HEK293 (cell line): ENCODE results near the gene SYNDIG1.

Experiments
- CTCF ChIA-PET: fragments of 350-600 bp; formaldehyde crosslinking; extraction: SDS; loops from one replicate; lab custom pipeline; 2021; ENCODE audit warnings: antibody characterized with exemption; lab: Yijun Ruan, JAX
- POLR2A ChIA-PET: fragments of 300-600 bp; formaldehyde crosslinking; extraction: SDS; loops from one replicate; lab custom pipeline; 2020; ENCODE audit warnings: antibody characterized with exemption, inconsistent platforms; lab: Yijun Ruan, JAX
- H3K27ac ChIP-seq: fragments of 200-500 bp; sonication (Bioruptor generic); 2 replicates; pipeline ENCODE4 v1.5.1; 2014; ENCODE audit warnings: low read depth, low read length, control low read depth, inconsistent platforms; ENCODE audit errors: extremely low read depth
- H3K36me3 ChIP-seq, 2 experiments: fragments of 200-500 bp in 1 of 2; sonication (Bioruptor generic) in 1 of 2; 1 replicate in 1 of 2; 2 replicates in 1 of 2; pipeline ENCODE4 v1.5.1; 2014 to 2017; ENCODE audit warnings: inconsistent platforms in 2 of 2, low read length in 2 of 2; ENCODE audit not compliant: control insufficient read depth in 2 of 2, insufficient read depth in 1 of 2
- H3K4me1 ChIP-seq: fragments of 200-500 bp; sonication (Bioruptor generic); 2 replicates; pipeline ENCODE4 v1.5.1; 2014; ENCODE audit warnings: mild to moderate bottlenecking, low read length, inconsistent platforms; ENCODE audit not compliant: control insufficient read depth, insufficient read depth
- H3K4me3 ChIP-seq: 2 replicates; pipeline ENCODE4 v1.5.1; 2011; ENCODE audit warnings: low read depth, mild to moderate bottlenecking, control low read depth, low read length, moderate library complexity
- H3K9me3 ChIP-seq: fragments of 200-500 bp; sonication (Bioruptor generic); 2 replicates; pipeline ENCODE4 v1.5.1; 2014; ENCODE audit warnings: low read depth, low read length, inconsistent platforms; ENCODE audit not compliant: control insufficient read depth, insufficient read depth
- BCL11B ChIP-seq: fragments of 450-650 bp; formaldehyde crosslinking; IDR thresholded peaks from 2 replicates; pipeline ENCODE4 v1.5.1; 2016; ENCODE audit warnings: low read depth, missing biosample characterization, missing genetic modification characterization
- CTCF ChIP-seq: fragments of 450-650 bp; formaldehyde crosslinking; IDR thresholded peaks from 2 replicates; pipeline ENCODE4 v1.5.1; 2016; ENCODE audit warnings: missing biosample characterization, missing genetic modification characterization
- GLIS2 ChIP-seq: fragments of 450-650 bp; formaldehyde crosslinking; IDR thresholded peaks from 2 replicates; pipeline ENCODE4 v1.5.1; 2016; ENCODE audit warnings: missing biosample characterization, missing genetic modification characterization
- KLF17 ChIP-seq: fragments of 450-650 bp; formaldehyde crosslinking; IDR thresholded peaks from 2 replicates; pipeline ENCODE4 v1.5.1; 2016; ENCODE audit warnings: missing biosample characterization, missing genetic modification characterization
- KLF8 ChIP-seq: fragments of 450-650 bp; formaldehyde crosslinking; IDR thresholded peaks from 2 replicates; pipeline ENCODE4 v1.5.1; 2016; ENCODE audit warnings: missing biosample characterization, missing genetic modification characterization
- SCRT1 ChIP-seq: fragments of 450-650 bp; formaldehyde crosslinking; IDR thresholded peaks from 2 replicates; pipeline ENCODE4 v1.5.1; 2016; ENCODE audit warnings: missing biosample characterization, missing genetic modification characterization, borderline replicate concordance
- ZBTB7A ChIP-seq: fragments of 450-650 bp; formaldehyde crosslinking; IDR thresholded peaks from 2 replicates; pipeline ENCODE4 v1.5.1; 2016; ENCODE audit warnings: low read depth, missing biosample characterization, missing genetic modification characterization
- ZIC2 ChIP-seq: fragments of 450-650 bp; formaldehyde crosslinking; IDR thresholded peaks from 2 replicates; pipeline ENCODE4 v1.5.1; 2016; ENCODE audit warnings: missing biosample characterization, missing genetic modification characterization
- ZNF133 ChIP-seq: fragments of 450-650 bp; formaldehyde crosslinking; IDR thresholded peaks from 2 replicates; pipeline ENCODE4 v1.5.1; 2016; ENCODE audit warnings: missing biosample characterization, missing genetic modification characterization
- ZNF16 ChIP-seq: fragments of 450-650 bp; formaldehyde crosslinking; IDR thresholded peaks from 2 replicates; pipeline ENCODE4 v1.5.1; 2016; ENCODE audit warnings: low read depth, missing biosample characterization, missing genetic modification characterization
- ZNF169 ChIP-seq: fragments of 450-650 bp; formaldehyde crosslinking; IDR thresholded peaks from 2 replicates; pipeline ENCODE4 v1.5.1; 2016; ENCODE audit warnings: missing biosample characterization, missing genetic modification characterization
- ZNF423 ChIP-seq: fragments of 450-650 bp; formaldehyde crosslinking; IDR thresholded peaks from 2 replicates; pipeline ENCODE4 v1.5.1; 2016; ENCODE audit warnings: missing biosample characterization, missing genetic modification characterization
- ZNF555 ChIP-seq: fragments of 450-650 bp; formaldehyde crosslinking; conservative IDR thresholded peaks from 2 replicates; pipeline ENCODE4 v1.5.1; 2017; ENCODE audit warnings: missing biosample characterization, mild to moderate bottlenecking, missing genetic modification characterization, inconsistent platforms
- ZNF585B ChIP-seq: fragments of 450-650 bp; formaldehyde crosslinking; IDR thresholded peaks from 2 replicates; pipeline ENCODE4 v1.5.1; 2016; ENCODE audit warnings: missing biosample characterization, missing genetic modification characterization
- ZNF610 ChIP-seq: fragments of 450-650 bp; formaldehyde crosslinking; IDR thresholded peaks from 2 replicates; pipeline ENCODE4 v1.5.1; 2016; ENCODE audit warnings: missing biosample characterization, missing genetic modification characterization, borderline replicate concordance
- ZNF624 ChIP-seq: fragments of 450-650 bp; formaldehyde crosslinking; IDR thresholded peaks from 2 replicates; pipeline ENCODE4 v1.5.1; 2017; ENCODE audit warnings: missing biosample characterization, missing genetic modification characterization
- ZNF701 ChIP-seq: fragments of 450-650 bp; formaldehyde crosslinking; IDR thresholded peaks from 2 replicates; pipeline ENCODE4 v1.5.1; 2016; ENCODE audit warnings: missing biosample characterization, missing genetic modification characterization
- ZSCAN23 ChIP-seq: fragments of 450-650 bp; formaldehyde crosslinking; IDR thresholded peaks from 2 replicates; pipeline ENCODE4 v1.5.1; 2016; ENCODE audit warnings: missing biosample characterization, missing genetic modification characterization
- ZXDB ChIP-seq: fragments of 450-650 bp; formaldehyde crosslinking; IDR thresholded peaks from 2 replicates; pipeline ENCODE4 v1.5.1; 2016; ENCODE audit warnings: missing biosample characterization, missing genetic modification characterization
- TF ChIP-seq, protein P1 (sequence below): fragments of 450-650 bp; formaldehyde crosslinking; conservative IDR thresholded peaks from 2 replicates; pipeline ENCODE4 v1.5.1; 2016; ENCODE audit warnings: low read depth, missing biosample characterization, missing genetic modification characterization
- TF ChIP-seq, protein P2 (sequence below): fragments of 450-650 bp; formaldehyde crosslinking; IDR thresholded peaks from 2 replicates; pipeline ENCODE4 v1.5.1; 2016; ENCODE audit warnings: missing biosample characterization, missing genetic modification characterization
- TF ChIP-seq, protein P3 (sequence below): fragments of 450-650 bp; formaldehyde crosslinking; IDR thresholded peaks from 2 replicates; pipeline ENCODE4 v1.5.1; 2016; ENCODE audit warnings: missing biosample characterization, missing genetic modification characterization, low read depth

SYNDIG1 gene

DNA sequence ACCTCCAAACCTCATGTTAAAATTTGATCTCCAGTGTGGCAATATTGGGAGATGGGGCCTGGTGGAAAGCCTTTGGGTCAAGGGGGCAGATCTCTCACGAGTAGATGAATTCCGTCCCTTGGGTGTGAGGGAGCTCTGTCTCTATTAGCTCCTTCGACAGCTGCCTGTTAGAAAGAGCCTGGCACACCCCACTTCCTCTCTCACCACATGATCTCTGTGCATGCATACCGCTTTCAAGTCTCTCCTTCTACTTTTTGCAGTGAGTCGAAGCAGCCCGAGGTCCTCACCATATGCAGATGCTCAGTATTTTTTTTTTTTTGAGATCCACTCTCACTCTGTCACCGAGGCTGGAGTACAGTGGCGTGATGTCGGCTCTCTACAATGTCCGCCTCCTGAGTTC lies 176.9 kb downstream of the SYNDIG1 start (continued):
- TF ChIP-seq, protein P1, sequence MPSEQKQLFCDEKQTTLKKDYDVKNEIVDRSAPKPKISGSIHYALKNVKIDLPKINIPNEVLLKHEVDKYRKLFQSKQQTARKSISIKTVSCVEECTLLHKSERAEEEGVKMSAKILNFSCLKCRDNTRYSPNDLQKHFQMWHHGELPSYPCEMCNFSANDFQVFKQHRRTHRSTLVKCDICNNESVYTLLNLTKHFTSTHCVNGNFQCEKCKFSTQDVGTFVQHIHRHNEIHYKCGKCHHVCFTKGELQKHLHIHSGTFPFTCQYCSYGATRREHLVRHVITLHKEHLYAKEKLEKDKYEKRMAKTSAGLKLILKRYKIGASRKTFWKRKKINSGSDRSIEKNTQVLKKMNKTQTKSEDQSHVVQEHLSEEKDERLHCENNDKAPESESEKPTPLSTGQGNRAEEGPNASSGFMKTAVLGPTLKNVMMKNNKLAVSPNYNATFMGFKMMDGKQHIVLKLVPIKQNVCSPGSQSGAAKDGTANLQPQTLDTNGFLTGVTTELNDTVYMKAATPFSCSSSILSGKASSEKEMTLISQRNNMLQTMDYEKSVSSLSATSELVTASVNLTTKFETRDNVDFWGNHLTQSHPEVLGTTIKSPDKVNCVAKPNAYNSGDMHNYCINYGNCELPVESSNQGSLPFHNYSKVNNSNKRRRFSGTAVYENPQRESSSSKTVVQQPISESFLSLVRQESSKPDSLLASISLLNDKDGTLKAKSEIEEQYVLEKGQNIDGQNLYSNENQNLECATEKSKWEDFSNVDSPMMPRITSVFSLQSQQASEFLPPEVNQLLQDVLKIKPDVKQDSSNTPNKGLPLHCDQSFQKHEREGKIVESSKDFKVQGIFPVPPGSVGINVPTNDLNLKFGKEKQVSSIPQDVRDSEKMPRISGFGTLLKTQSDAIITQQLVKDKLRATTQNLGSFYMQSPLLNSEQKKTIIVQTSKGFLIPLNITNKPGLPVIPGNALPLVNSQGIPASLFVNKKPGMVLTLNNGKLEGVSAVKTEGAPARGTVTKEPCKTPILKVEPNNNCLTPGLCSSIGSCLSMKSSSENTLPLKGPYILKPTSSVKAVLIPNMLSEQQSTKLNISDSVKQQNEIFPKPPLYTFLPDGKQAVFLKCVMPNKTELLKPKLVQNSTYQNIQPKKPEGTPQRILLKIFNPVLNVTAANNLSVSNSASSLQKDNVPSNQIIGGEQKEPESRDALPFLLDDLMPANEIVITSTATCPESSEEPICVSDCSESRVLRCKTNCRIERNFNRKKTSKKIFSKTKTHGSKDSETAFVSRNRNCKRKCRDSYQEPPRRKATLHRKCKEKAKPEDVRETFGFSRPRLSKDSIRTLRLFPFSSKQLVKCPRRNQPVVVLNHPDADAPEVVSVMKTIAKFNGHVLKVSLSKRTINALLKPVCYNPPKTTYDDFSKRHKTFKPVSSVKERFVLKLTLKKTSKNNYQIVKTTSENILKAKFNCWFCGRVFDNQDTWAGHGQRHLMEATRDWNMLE (tag by site-specific recombination) = no peak
- TF ChIP-seq, protein P2, sequence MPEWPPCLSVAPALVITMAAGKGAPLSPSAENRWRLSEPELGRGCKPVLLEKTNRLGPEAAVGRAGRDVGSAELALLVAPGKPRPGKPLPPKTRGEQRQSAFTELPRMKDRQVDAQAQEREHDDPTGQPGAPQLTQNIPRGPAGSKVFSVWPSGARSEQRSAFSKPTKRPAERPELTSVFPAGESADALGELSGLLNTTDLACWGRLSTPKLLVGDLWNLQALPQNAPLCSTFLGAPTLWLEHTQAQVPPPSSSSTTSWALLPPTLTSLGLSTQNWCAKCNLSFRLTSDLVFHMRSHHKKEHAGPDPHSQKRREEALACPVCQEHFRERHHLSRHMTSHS (tag by site-specific recombination) = no peak
- TF ChIP-seq ZSCAN23 (no peak), ZNF169 (no peak), ZIC2 (tag by site-specific recombination) (no peak), SCRT1 (tag by site-specific recombination) (no peak), ZNF624 (tag by site-specific recombination) (no peak), ZXDB (tag by site-specific recombination) (no peak)

- H3K9me3 ChIP-seq = no peaks in the 10 kb centered on the region
- TF ChIP-seq ZNF16 (tag by site-specific recombination) (no peak), ZNF585B (tag by site-specific recombination) (no peak), KLF17 (tag by site-specific recombination) (no peak), BCL11B (tag by site-specific recombination) (no peak)
- no peak overlapping the region for H3K27ac ChIP-seq
- no peaks in the 10 kb centered on the region for H3K4me1 ChIP-seq
- H3K4me3 ChIP-seq = no peak overlapping the region
- no peaks in the 10 kb centered on the region for H3K36me3 ChIP-seq
- ChIA-PET POLR2A (no interaction called here), CTCF (no interaction called here)
Observed at GRCh38 chr20:24647713-24648112, 178.3 kb downstream of the SYNDIG1 start.

DNA sequence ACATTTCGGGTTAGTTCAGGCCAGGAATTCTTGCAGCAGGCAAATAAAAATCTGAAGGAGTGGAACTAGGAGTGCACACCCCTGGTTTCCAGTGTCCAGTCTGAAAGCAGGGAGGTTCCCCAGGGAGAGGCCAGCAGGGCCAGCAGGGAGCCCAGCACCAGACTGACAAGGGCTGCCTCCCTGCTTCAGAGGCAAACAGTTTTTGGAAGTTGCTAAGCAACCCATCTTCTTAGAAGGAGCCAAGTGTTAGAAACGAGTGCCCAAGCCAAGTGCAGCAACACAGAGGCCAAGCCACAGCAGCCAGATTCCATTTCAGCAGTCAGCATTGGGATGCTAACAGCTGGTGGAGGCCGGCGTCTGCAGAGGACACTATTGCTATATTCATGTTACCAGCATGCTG lies 179.1 kb downstream of the SYNDIG1 start:
- TF ChIP-seq ZNF555 (tag by site-specific recombination) (no peak), GLIS2 (tag by site-specific recombination) (no peak)
- ChIA-PET CTCF (no interaction called here), POLR2A (no interaction called here)
- Histone ChIP-seq H3K9me3 (no peaks in the 10 kb centered on the region), H3K4me3 (no peak overlapping the region), H3K27ac (no peak overlapping the region), H3K4me1 (no peaks in the 10 kb centered on the region), H3K36me3 (no peaks in the 10 kb centered on the region)

GRCh38 chr20:24648919-24649318 lies 179.5 kb downstream of the SYNDIG1 start:
- ChIA-PET CTCF (no interaction called here), POLR2A (no interaction called here)
- no peaks in the 10 kb centered on the region for H3K9me3 ChIP-seq
- no peak overlapping the region for H3K4me3 ChIP-seq
- no peak overlapping the region for H3K27ac ChIP-seq
- no peaks in the 10 kb centered on the region for H3K36me3 ChIP-seq
- no peaks in the 10 kb centered on the region for H3K4me1 ChIP-seq
- TF ChIP-seq ZNF16 (tag by site-specific recombination) (no peak), ZNF701 (tag by site-specific recombination) (no peak), ZNF133 (no peak), ZNF610 (tag by site-specific recombination) (no peak), KLF8 (no peak), ZBTB7A (tag by site-specific recombination) (no peak), CTCF (no peak), ZNF423 (tag by site-specific recombination) (no peak)
- TF ChIP-seq, protein P3, sequence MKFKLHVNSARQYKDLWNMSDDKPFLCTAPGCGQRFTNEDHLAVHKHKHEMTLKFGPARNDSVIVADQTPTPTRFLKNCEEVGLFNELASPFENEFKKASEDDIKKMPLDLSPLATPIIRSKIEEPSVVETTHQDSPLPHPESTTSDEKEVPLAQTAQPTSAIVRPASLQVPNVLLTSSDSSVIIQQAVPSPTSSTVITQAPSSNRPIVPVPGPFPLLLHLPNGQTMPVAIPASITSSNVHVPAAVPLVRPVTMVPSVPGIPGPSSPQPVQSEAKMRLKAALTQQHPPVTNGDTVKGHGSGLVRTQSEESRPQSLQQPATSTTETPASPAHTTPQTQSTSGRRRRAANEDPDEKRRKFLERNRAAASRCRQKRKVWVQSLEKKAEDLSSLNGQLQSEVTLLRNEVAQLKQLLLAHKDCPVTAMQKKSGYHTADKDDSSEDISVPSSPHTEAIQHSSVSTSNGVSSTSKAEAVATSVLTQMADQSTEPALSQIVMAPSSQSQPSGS = no peak
